K562 (cell line): ENCODE measurements around the gene IPO9. TPM values are rescaled to one million over a fixed set of nuclear protein-coding genes. Genes with fewer than 3 reads are reported as not detected.
A peak's percentile ranks its signal among the peaks of the same experiment; 100 is the strongest.

ENCODE experiments used
- BDP1 ChIP-seq: IDR thresholded peaks from 3 replicates; pipeline ENCODE4 v1.6.1; 2011; ENCODE audit not compliant: insufficient read length, insufficient read depth
- CBFB ChIP-seq: sonication (generic); formaldehyde crosslinking; IDR thresholded peaks from 2 replicates; pipeline ENCODE4 v1.4.0; 2020; ENCODE audit warnings: mild to moderate bottlenecking, missing genetic modification reagents
- CCNT2 ChIP-seq: IDR thresholded peaks from 2 replicates; pipeline ENCODE4 v1.6.1; 2011; ENCODE audit warnings: borderline replicate concordance, low read depth, mild to moderate bottlenecking, moderate library complexity, mixed read lengths, low read length; ENCODE audit not compliant: insufficient read length; ENCODE audit errors: extremely low read depth
- CTBP1 ChIP-seq: fragments of 450-650 bp; IDR thresholded peaks from 2 replicates; pipeline ENCODE4 v1.6.1; 2016; ENCODE audit warnings: borderline replicate concordance
- FOXK1 ChIP-seq: sonication (generic); formaldehyde crosslinking; IDR thresholded peaks from 2 replicates; pipeline ENCODE4 v1.8.0; 2022; ENCODE audit warnings: missing genetic modification reagents, mild to moderate bottlenecking, borderline replicate concordance
- HIVEP1 ChIP-seq: fragments of 250-450 bp; sonication (Bioruptor Pico); IDR thresholded peaks from 2 replicates; pipeline ENCODE4 v1.4.0; 2020; ENCODE audit warnings: mild to moderate bottlenecking
- KDM2B ChIP-seq: fragments of 250-450 bp; sonication (Bioruptor Pico); IDR thresholded peaks from 2 replicates; pipeline ENCODE4 v1.8.0; 2021; ENCODE audit warnings: mild to moderate bottlenecking, moderate library complexity
- LCOR ChIP-seq: sonication (generic); formaldehyde crosslinking; IDR thresholded peaks from 2 replicates; pipeline ENCODE4 v1.8.0; 2022; ENCODE audit warnings: mild to moderate bottlenecking, missing genetic modification reagents
- LEF1 ChIP-seq: fragments of 450-650 bp; IDR thresholded peaks from 2 replicates; pipeline ENCODE4 v1.6.1; 2016; ENCODE audit warnings: mild to moderate bottlenecking
- NFXL1 ChIP-seq: fragments of 450-650 bp; formaldehyde crosslinking; IDR thresholded peaks from 2 replicates; pipeline ENCODE4 v1.4.0; 2021; ENCODE audit warnings: mild to moderate bottlenecking
- OTX1 ChIP-seq: fragments of 450-650 bp; formaldehyde crosslinking; IDR thresholded peaks from 2 replicates; pipeline ENCODE4 v1.4.0; 2022; ENCODE audit warnings: mild to moderate bottlenecking
- SMAD3 ChIP-seq: fragments of 450-650 bp; formaldehyde crosslinking; conservative IDR thresholded peaks from 2 replicates; pipeline ENCODE4 v1.4.0; 2020; ENCODE audit warnings: mild to moderate bottlenecking
- SNIP1 ChIP-seq: fragments of 450-650 bp; IDR thresholded peaks from 2 replicates; pipeline ENCODE4 v1.7.1; 2017; ENCODE audit warnings: low read depth, mild to moderate bottlenecking
- SP2 ChIP-seq: IDR thresholded peaks from 2 replicates; pipeline ENCODE4 v1.6.1; 2011; ENCODE audit warnings: mild to moderate bottlenecking, low read depth, low read length, moderate library complexity; ENCODE audit not compliant: poor library complexity, severe bottlenecking; ENCODE audit errors: extremely low read depth
- SRSF3 ChIP-seq: fragments of 200-400 bp; formaldehyde crosslinking; IDR thresholded peaks from 2 replicates; pipeline ENCODE4 v1.6.1; 2016; ENCODE audit warnings: mild to moderate bottlenecking, low read length, moderate library complexity; ENCODE audit not compliant: insufficient read depth
- ZKSCAN8 ChIP-seq: fragments of 200-800 bp; sonication (Bioruptor generic); IDR thresholded peaks from 2 replicates; pipeline ENCODE4 v1.6.1; 2016; ENCODE audit warnings: missing genetic modification characterization, missing compliant biosample characterization
- ZNF354B ChIP-seq: fragments of 250-450 bp; sonication (Bioruptor Pico); IDR thresholded peaks from 2 replicates; pipeline ENCODE4 v1.4.0; 2020
- polyA plus RNA-seq, 8 experiments: library from polyadenylated mRNA; depleted of rRNA in 4 of 8; stranded (reverse) in 5 of 8; unstranded in 3 of 8; fragments of >200 nt; fragmentation: Nextera tagmentation in 2 of 8; fragmentation: Illumina TruSeq in 1 of 8; extraction: Ambion mirVana in 2 of 8; extraction: Trizol in 1 of 8; gene quantifications; 2 replicates each; pipeline versions ENCODE4 v1.2.1 to v1.2.3, GENCODE V29; 2011 to 2014; ENCODE audit warnings: inconsistent platforms in 1 of 8, missing spikeins in 1 of 8
- total RNA-seq, 7 experiments: library from RNA; depleted of rRNA in 6 of 7; stranded (reverse); fragments of >200 nt in 6 of 7; fragmentation: Illumina TruSeq in 2 of 7; extraction: Trizol in 2 of 7; gene quantifications; 2 replicates each; pipeline versions ENCODE4 v1.2.1 to v1.2.3, GENCODE V29; 2011 to 2021; ENCODE audit warnings: low replicate concordance in 1 of 7
- TF ChIP-seq, protein P1 (sequence below): sonication (generic); formaldehyde crosslinking; IDR thresholded peaks from 2 replicates; pipeline ENCODE4 v1.8.0; 2022; ENCODE audit warnings: mild to moderate bottlenecking, missing genetic modification reagents
- TF ChIP-seq, protein P2 (sequence below): sonication (generic); formaldehyde crosslinking; IDR thresholded peaks from 2 replicates; pipeline ENCODE4 v1.8.0; 2023; ENCODE audit warnings: mild to moderate bottlenecking, missing genetic modification reagents
- TF ChIP-seq, protein P3 (sequence below), 3 experiments: fragments of 200-800 bp in 1 of 3; fragments of 250-450 bp in 1 of 3; fragments of 450-650 bp in 1 of 3; sonication (Bioruptor Pico) in 1 of 3; sonication (Bioruptor generic) in 1 of 3; formaldehyde crosslinking in 1 of 3; IDR thresholded peaks; 2 replicates each; pipeline versions ENCODE4 v1.6.1 to v1.8.0; 2016 to 2022; ENCODE audit warnings: mild to moderate bottlenecking in 2 of 3, missing genetic modification characterization in 2 of 3, missing compliant biosample characterization in 1 of 3, moderate library complexity in 1 of 3

The IPO9 gene
- total and polyA plus RNA-seq, 9 of the 15 experiments (the other 6 are each of a cell fraction or from before 2014, with no cell fraction given) = 27.9 to 78.6 (median 43.9) TPM

DNA sequence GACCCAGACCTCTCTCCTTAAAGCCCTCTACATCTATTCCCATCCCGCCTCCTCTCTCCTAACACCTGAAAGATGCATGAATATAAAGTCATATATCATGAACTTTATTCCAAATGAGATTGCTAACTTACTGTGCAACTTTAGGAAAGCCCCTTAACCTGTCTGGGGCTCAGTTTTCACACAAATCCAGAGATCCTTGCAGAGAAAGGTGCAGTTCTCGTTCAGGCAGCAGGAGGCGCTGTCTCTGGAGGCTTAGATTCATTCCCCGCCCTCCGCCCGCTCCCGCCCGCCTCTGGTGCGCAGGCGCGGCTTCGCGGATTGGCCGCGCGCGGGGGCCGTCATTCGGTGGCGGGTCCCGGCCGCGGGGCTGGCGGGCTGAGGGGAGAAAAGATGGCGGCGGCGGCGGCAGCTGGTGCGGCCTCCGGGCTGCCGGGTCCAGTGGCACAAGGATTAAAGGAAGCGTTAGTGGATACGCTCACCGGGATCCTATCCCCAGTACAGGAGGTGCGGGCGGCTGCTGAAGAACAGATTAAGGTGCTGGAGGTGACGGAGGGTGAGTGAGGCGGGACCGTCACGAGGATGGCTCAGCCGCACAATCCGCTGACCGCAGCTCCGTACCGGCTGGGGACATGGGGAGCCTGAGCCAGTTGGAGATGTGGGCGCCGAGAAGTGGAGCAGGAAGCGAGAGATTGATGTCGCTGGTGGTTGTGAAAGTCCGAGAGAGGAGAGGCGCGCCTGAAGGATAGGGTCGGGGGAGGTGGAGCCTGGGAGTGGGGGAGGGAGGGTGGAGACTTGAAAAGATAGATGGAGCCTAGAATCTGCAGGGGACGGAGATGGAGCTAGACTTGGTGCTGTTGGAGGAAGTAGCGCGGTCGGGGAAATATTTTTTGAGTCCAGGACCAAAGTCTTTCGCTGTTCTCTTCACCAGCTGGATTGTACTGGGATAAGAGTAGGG lies at the start of gene IPO9 (continued):
- TF ChIP-seq, protein P1, sequence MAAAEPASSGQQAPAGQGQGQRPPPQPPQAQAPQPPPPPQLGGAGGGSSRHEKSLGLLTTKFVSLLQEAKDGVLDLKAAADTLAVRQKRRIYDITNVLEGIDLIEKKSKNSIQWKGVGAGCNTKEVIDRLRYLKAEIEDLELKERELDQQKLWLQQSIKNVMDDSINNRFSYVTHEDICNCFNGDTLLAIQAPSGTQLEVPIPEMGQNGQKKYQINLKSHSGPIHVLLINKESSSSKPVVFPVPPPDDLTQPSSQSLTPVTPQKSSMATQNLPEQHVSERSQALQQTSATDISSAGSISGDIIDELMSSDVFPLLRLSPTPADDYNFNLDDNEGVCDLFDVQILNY = no peak; the same call in 1 of the 2 replicates
- TF ChIP-seq CCNT2 (peak; percentile 83), KDM2B (CRISPR knock-in tag) (0 out of 2 replicates have a peak, but pooled peaks have one; percentile 29), LCOR (CRISPR knock-in tag) (peak; percentile 52; the same call in 1 of the 2 replicates), HIVEP1 (CRISPR knock-in tag) (no peak), CBFB (CRISPR knock-in tag) (peak; percentile 86; the same call in 1 of the 2 replicates), CTBP1 (peak; percentile 87), NFXL1 (no peak), SNIP1 (no peak), SP2 (peak; percentile 59), SMAD3 (peak; percentile 59; the same call in 1 of the 2 replicates), ZKSCAN8 (CRISPR knock-in tag) (no peak), ZNF354B (CRISPR knock-in tag) (no peak), LEF1 (no peak), OTX1 (CRISPR knock-in tag) (peak; percentile 56; the same call in 1 of the 2 replicates), SRSF3 (0 out of 2 replicates have a peak, but pooled peaks have one; percentile 67), FOXK1 (CRISPR knock-in tag) (no peak), BDP1 (no peak)
- TF ChIP-seq, protein P2, sequence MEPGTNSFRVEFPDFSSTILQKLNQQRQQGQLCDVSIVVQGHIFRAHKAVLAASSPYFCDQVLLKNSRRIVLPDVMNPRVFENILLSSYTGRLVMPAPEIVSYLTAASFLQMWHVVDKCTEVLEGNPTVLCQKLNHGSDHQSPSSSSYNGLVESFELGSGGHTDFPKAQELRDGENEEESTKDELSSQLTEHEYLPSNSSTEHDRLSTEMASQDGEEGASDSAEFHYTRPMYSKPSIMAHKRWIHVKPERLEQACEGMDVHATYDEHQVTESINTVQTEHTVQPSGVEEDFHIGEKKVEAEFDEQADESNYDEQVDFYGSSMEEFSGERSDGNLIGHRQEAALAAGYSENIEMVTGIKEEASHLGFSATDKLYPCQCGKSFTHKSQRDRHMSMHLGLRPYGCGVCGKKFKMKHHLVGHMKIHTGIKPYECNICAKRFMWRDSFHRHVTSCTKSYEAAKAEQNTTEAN (CRISPR knock-in tag) = no peak
- TF ChIP-seq, protein P3, sequence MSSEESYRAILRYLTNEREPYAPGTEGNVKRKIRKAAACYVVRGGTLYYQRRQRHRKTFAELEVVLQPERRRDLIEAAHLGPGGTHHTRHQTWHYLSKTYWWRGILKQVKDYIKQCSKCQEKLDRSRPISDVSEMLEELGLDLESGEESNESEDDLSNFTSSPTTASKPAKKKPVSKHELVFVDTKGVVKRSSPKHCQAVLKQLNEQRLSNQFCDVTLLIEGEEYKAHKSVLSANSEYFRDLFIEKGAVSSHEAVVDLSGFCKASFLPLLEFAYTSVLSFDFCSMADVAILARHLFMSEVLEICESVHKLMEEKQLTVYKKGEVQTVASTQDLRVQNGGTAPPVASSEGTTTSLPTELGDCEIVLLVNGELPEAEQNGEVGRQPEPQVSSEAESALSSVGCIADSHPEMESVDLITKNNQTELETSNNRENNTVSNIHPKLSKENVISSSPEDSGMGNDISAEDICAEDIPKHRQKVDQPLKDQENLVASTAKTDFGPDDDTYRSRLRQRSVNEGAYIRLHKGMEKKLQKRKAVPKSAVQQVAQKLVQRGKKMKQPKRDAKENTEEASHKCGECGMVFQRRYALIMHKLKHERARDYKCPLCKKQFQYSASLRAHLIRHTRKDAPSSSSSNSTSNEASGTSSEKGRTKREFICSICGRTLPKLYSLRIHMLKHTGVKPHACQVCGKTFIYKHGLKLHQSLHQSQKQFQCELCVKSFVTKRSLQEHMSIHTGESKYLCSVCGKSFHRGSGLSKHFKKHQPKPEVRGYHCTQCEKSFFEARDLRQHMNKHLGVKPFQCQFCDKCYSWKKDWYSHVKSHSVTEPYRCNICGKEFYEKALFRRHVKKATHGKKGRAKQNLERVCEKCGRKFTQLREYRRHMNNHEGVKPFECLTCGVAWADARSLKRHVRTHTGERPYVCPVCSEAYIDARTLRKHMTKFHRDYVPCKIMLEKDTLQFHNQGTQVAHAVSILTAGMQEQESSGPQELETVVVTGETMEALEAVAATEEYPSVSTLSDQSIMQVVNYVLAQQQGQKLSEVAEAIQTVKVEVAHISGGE (CRISPR knock-in tag; IDR thresholded peaks at IDR 0.05) = no peak
